GM18861 (cell line): ENCODE measurements around the gene CYP27B1.
"Not testable (repeated sequence)": the region's sequence is repeated elsewhere in the genome, so short reads cannot be mapped to it uniquely, and the experiment has no call there.

Experiments used
- ATAC-seq: cut with Tn5 transposase; IDR thresholded peaks from one replicate; pipeline ENCODE4 v1.9.1; 2021; ENCODE audit not compliant: unreplicated experiment

Gene CYP27B1

DNA sequence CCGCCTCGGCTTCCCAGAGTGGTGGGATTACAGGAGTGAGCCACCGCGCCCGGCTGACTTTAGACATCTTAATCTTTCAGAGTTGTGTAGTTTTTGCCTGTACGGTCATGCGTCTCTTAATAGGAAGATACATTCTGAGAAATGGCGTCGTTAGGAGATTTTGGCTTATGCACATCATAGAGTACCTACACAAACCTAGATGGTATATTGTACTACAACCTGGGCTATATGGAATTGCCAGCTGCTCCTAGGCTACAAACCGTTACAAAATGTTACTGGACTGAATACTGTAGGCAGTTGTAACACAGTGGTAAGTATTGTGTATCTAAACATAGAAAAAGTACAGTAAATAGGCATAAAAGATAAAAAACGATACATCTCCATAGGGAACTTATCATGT lies 17.0 kb upstream of the CYP27B1 start:
- ATAC-seq, result no peak

DNA sequence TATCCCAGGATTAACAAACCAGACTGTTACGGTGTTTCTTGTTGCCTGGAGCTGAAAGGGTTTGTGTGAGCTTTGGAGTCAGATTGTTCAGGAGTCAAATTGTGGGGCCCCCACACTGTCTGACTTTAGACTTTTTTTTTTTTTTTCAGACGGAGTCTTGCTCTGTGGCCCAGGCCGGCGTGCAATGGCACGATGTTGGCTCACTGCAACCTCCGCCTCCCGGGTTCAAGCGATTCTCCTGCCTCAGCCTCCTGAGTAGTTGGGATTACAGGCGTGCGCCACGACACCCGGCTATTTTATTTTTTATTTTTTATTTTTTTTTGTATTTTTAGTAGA lies 16.6 kb upstream of the CYP27B1 start:
- no peak for ATAC-seq

DNA sequence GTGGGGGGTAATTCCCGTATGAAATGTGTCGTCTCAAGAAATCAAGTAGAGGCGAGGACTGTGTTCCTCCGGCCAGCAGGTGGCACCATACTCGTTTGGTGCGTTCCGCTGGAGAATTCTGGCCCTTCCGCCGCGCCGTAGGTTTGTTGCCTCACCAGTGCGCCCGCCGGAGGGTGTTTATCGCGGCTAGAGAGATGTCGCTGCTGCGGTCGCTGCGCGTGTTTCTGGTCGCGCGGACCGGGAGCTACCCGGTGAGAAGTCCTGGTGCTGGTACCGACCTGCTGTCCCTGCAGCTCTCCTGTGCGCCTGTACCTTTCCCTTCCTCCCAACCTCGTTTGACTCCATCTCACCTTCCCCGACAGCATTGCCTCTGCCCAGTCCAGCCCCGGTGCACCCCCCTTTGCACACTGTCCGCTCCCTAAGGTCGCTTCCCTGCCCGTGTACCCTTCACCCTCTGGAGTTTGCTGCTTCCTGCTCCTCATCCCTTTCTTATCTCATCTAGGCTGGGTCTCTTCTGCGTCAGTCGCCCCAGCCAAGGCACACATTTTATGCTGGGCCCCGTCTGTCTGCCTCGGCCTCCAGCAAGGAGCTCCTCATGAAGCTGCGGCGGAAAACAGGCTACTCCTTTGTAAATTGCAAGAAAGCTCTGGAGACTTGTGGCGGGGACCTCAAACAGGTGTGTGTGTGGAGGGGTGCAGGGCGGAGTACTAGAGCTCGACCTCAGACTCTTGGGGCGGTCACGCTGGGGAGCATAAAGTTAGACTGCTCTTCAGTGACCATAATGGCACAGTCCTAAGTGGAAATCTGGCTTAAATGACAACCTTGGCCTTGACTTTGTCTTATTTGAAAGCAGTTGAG lies 16.0 kb upstream of the CYP27B1 start, which contains the start of gene TSFM:
Gene TSFM, plus strand, starts transcription at position 180 of the 858 bp plus-strand sequence. Its CDS starts 15 bp downstream, at position 195.
- ATAC-seq, result peak; percentile 78

DNA sequence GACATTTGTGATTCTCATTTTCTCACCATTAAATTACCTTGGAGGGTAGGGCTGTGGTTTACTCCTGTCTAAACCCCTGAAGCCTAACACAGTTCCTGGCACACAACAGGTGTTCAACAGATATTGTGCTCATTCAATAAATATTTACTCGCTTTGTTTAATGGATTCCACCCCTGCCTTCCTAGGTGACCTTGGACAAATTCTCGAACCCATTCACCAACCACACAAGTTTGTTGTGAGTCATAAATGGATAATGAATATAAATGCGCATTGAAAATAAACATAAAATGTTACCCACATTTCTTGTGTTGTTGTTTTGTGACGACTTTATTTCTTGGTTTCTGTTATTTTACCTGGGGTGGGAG lies 15.3 kb upstream of the CYP27B1 start:
- ATAC-seq, result no peak

DNA sequence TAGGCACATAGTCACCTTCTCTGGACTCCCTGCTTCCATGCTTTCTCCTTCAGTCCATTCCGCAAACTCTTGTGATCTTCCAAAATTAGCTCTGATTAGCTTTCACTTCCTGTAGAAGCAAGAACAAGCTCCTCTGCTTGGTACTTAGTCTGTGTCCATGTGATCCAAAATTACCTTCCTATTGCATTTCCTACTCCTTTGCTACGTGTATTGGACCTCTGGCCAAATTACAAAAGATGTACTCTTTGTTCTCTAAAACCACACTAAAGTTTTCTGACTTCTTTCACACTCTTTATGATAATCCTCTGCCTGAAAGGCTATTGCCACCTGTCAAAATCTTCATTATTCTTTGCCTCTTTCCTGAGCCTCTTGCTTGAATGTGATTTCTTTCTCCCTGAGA lies 14.9 kb upstream of the CYP27B1 start:
- no peak for ATAC-seq

DNA sequence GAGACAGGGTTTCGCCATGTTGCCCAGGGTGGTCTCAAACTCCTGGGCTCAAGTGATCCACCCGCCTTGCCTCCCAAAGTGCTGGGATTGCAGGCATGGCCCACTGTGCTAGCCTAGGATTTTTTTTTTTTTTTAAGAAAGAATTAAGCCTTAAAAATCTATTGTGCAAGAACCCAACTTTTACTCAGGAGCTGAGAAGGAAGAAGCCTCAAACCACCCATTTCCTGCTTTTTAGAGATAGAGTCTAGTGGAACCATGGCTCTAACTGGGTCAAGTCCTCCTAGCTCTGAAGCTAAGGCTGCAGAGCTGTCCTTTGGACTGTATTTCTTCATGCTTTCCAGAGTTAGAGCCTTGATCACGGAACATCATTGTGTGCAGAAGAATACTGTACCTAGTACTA lies 14.4 kb upstream of the CYP27B1 start:
- no peak for ATAC-seq

DNA sequence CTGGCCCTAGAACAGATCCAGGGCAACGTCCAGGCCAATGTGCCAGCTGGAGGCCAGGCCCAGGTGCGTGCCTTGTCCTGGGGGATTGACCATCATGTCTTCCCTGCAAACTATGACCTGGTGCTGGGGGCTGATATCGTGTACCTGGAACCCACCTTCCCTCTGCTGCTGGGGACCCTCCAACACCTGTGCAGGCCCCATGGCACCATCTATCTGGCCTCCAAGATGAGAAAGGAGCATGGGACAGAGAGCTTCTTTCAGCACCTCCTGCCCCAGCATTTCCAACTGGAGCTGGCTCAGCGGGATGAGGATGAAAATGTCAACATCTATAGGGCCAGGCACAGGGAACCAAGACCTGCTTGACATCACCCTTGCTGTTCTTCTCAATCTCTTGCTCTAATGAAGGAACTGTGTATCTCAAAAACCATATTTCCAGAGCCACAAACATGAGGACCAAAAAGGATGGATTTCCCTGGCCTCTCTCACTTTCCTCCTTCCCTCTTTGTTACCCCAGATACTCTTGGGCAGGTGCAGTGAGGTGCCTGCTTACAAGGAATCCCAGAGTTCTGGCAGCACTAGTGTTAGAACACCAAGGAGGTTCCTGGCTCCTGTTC lies 13.5 kb upstream of the CYP27B1 start:
- no peak for ATAC-seq

DNA sequence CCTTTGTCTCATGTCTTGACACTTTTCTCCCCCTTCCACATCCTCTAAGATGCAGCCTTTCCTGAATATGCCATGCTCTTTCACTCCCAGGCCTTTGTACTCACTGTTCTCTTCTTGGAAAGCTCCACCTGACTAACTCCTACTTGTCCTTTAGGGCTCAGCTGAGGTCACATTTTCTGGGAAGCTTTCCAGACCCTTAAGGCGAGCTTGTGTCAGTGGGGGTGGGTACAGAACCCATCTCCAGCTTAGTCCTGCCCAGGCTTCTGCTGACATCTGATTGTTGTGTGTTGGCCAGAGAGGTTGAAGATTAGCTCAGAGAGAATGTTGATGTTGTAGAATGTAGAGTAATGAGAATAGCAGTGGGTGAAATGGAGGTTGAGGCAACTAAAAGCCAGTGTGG lies 12.9 kb upstream of the CYP27B1 start:
- ATAC-seq, result no peak

DNA sequence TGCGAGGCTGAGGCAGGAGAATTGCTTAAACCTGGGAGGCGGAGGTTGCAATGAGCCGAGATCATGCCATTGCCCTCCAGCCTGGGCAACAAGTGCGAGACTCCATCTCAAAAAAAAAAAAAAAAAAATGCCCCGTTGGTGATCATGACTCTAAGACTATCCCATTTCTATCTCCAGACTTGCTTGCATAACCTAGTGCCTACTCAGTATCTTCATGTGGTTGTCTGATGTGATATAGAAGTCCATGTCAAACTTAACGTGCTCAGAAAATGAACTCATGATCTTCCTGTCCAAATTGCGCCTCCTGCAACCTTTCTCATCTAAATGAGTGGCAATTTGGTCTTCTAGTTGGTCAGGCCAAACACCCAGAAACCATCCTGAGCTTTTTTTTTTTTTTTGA lies 11.0 kb upstream of the CYP27B1 start:
- ATAC-seq, result no peak

DNA sequence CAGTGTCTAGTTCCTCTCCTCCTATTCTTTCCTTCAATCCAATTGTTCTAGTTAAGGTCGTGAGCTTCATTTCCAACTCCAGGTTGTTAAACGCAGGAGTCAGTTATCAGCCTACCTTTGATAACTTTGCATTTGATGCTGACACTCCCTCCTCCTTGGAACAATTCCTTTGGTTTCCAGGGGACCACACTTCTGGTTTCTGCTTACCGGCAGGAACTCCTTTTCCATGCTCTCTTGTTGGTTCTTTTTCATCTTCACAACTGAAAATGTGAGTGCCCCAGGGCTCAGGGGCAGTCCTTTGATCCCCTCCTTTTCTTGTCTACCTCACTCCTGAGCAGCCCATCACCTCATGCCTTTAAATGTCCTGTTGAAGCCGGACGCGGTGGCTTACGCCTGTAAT lies 10.5 kb upstream of the CYP27B1 start:
- no peak for ATAC-seq

DNA sequence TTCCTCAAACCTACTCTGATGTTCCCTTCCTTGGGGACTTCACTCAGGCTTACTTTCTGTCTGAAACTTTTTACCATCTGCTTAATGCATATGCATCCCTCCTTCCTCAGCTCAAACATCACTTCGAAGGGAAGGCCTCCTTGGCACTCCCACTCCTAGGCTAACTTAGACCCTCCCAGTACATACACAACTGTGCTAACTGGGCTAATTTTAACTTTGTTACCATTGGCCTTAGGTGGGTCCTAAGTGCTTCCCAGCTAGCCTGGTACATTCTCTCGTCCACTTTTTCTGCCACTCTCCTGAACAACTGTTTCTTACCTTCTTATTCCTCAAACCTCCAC lies 9.3 kb upstream of the CYP27B1 start:
- no peak for ATAC-seq

DNA sequence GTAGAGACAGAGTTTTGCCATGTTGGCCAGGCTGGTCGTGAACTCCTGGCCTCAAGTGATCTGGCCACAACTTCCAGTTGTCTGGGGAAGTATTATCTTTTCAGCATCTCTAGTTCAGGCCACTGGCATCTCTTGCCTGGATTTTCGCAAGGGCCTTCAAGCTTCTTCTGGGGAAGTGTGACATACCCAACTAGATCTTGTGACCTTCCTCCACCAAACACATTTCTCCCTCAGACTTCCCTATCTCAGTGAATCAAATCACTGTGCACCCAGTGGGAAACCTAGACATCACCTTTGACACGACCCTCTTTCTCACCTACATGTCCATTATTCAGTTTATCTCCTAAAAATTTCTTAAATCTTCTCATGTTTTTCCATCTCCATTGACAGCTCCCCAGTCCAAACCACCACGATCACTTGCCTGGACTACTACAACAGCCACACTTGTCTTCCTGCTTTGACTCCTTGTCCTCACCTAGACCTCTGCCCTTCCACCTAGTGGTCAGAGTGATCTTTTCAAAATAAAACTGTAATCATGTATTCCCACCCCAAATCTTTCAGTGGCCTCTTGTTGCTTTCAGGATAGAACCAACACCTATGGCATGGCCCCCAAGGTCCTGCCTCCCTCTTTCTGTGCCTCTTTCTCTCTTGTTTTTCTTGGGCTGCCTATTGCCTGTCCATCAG lies 8.8 kb upstream of the CYP27B1 start:
- no peak for ATAC-seq

DNA sequence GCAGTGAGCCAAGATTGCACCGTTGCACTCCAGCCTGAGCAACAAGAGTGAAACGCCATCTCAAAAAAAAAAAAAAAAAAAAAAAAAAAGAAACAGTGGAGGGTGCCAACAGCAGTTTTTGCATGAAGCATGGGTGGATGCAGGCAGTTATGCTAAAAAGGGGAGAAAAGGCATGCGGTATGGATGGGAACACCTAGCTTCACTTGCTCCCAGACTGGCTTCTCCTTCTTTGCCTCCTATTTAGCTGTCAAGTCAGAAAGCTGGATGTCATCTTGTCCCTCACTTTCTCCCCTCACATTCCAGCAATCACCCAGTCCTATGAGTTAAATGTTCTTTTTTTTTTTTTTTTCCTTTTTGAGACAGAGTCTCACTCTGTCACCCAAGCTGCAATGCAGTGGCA lies 8.2 kb upstream of the CYP27B1 start:
- no peak for ATAC-seq

DNA sequence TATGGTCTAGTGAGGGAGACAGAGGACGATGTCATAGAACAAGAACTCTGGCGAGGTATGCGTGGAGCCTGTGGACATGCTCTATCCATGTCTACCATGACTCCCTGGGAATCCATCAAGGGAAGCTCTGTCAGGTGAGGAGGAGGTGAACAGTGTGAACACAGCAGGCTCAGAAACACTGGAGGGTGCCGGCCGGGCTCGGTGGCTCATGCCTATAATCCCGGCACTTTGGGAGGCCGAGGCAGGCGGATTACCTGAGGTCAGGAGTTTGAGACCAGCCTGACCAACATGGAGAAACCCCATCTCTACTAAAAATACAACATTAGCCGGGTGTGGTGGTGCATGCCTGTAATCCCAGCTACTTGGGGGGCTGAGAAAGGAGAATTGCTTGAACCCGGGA lies 7.8 kb upstream of the CYP27B1 start:
- not testable (repeated sequence) for ATAC-seq

DNA sequence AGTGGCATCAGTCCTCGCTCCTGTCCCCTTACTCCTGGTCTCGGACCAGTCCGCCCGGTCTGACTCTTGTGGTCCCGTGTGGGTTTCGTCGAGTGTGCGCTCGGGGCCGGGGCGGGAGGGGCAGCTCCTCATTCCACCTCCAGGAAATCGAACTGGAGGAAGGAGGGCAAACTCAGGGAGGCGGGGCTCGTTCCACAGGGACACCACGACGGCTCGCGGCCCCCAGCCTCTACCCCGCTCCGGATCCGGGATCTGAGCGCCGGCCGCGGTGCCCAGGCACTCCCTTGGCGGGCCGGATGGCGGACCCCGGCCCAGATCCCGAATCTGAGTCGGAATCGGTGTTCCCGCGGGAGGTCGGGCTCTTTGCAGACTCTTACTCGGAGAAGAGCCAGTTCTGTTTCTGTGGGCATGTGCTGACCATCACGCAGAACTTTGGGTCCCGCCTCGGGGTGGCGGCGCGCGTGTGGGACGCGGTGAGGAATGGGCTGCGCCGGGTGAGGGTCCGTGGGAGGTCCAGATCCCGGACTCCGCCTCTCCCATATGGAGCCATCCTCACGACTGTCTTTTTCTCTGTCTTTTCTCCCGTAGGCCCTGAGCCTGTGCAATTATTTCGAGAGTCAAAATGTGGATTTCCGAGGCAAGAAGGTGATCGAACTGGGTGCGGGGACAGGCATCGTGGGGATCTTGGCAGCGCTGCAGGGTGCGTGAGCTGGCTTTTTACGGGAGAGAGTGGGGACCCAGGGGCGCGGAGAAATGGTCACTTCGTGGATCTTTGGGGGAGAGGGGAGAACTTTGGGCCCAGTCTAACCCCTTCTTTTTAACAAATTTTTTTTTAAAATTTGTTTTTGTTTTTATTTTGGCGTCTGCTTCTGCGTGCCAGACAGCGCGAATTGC lies 5.8 kb upstream of the CYP27B1 start, which contains the start of gene EEF1AKMT3:
Gene EEF1AKMT3, plus strand, starts transcription at position 186 of the 894 bp plus-strand sequence. Its CDS starts 111 bp downstream, at position 297.
- ATAC-seq, result no peak

DNA sequence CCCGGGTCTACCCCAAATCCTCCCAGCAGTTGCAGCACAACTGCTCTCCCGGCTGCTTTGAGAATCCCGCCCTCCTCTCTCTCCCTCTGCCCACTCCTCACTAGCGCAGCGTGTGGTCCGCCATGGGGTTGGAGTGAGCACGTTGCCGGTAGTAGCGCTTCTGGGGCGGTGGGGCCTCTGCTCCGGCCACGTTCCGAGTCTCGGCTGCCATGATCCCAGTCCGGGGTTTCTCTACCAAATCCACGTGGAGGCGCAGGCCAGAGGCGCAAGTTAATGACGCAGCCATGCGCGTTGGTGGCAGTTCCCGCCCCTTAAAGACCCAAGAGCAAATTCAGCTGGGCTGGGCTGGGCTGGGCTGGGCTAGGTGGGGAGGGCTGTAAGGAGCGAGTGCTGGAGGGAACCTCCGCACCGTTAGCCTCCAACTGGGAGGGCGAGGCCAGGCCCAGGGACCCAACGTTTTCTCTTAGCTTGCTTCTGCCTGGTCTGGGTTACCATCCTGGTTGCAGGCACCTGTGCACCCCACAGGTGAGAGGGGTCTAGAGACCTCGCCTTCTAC lies 5.1 kb upstream of the CYP27B1 start, which contains the start of gene METTL1:
Gene METTL1, minus strand, starts transcription at position 233 of the 556 bp plus-strand sequence. Its CDS starts 22 bp downstream, at position 211.
- peak; percentile 62 for ATAC-seq

DNA sequence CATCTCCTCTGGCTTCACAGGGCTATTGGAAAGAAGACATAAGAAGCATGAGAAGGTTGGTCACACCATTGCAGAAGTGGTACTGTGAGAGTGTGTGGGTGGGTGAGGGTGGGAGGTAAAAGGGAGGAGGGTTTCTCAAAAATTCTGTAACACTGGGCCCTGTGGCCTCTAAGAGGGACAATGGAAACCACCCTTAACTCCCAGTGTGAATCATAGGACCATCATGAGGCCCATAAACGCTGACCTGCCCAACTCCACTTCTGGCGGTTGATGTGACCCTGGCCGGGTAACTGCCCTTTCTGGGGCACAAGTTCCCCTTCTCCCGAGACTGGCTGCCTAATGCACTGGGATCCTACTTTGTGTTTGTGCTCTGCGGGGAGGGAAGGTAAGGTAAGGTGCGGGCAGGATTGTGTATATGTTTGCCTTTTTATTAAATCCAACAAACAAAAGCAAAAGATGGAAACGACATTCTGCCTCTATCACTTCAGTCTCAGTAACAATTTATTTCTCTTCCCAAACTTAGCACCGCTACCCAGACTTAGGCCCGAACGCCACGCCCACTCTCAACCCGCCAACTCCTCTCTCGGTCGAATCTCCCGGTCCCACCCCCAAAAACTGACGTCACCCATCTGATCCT lies 4.5 kb upstream of the CYP27B1 start:
- peak; percentile 48 for ATAC-seq

DNA sequence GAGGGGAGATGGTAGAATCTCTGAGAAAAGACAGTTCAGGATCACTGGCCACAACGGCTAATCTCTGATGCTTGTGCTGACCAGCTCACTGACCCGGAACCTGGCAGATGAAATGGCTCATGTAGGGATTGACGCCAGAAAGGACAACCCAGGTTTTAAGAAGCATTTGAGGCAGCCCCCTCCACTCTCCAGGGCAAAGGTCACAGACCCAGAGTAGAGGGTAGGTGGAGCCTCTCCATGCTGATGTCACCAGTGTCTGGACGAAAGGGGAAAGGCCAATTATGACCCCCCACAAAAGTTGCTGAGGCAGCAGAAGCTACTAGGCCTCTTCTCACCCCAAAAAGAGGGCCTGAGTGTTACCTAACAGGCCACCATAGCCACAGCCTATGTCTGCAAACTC lies 3.9 kb upstream of the CYP27B1 start:
- ATAC-seq, result no peak

DNA sequence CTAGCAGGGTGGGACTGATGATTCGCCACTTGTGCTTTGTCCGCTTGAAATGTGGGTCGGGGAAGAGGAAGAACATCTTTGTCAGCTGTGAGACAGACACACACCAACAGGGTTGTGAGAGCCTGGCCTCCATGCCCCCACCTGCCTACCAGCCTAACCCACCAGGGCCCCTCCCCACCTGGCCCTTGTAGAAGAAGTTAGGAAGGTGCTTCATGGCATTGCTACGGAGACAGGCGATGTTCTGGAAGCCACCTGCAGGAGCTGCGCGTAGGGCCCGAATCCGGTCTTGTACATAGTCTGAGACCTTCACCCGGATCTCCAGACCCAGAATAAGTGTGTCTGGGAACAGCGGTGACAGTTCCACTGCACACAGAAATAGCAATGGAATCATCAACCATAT lies 2.7 kb upstream of the CYP27B1 start:
- ATAC-seq, result no peak

DNA sequence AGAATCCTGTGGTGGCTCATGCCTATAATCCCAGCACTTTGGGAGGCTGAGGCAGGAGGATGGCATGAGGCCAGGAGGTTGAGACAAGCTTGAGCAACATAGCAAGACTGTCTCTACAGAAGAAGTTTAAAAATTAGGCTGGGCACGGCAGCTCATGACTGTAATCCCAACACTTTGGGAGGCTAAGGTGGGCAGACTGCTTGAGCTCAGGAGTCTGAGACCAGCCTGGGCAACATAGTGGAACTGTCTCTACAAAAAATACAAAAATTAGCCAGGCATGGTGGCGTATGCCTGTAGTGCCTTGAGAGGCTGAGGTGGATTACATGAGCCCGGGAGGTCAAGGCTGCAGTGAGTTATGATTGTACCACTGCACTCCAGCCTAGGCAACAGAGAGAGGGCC lies 998 bp upstream of the CYP27B1 start:
- no peak for ATAC-seq
